Caco-2 (cell line): ENCODE data around the gene NMNAT2. TPM values are rescaled to one million over a fixed set of nuclear protein-coding genes. Genes with fewer than 3 reads are reported as not detected.

Experiments
- BruUV-seq: library from RNA; stranded (reverse); fragments of 400-500 nt; replicated peaks from 2 replicates; lab custom pipeline; 2021; lab: Mats Ljungman, UMichigan
- CTCF ChIA-PET: fragments of 300-600 bp; sonication (Branson Sonifier 250); formaldehyde crosslinking; loops from one replicate; lab custom pipeline; 2022; ENCODE audit warnings: antibody characterized with exemption; lab: Charles Lee
- POLR2A ChIA-PET: fragments of 300-600 bp; sonication (Branson Sonifier 250); formaldehyde crosslinking; loops from one replicate; lab custom pipeline; 2022; ENCODE audit warnings: antibody characterized with exemption; lab: Charles Lee
- DNase-seq, 2 experiments: peaks; one replicate each; pipeline versions ENCODE4 v3.0.0 to v3.0.0-alpha.2; 2020 to 2022
- H3K27me3 ChIP-seq: replicated peaks from 2 replicates; pipeline ENCODE4 v1.6.0; 2011; ENCODE audit warnings: low read length; ENCODE audit not compliant: control insufficient read depth, insufficient read depth
- H3K36me3 ChIP-seq: 2 replicates; pipeline ENCODE4 v1.5.1; 2011; ENCODE audit warnings: low read length; ENCODE audit not compliant: control insufficient read depth, insufficient read depth
- H3K4me1 ChIP-seq: fragments of 250-450 bp; sonication (Bioruptor Pico); 2 replicates; pipeline ENCODE4 v1.5.1; 2020; ENCODE audit warnings: mild to moderate bottlenecking
- H3K4me3 ChIP-seq: 2 replicates; pipeline ENCODE4 v1.5.1; 2011; ENCODE audit warnings: low read depth, mild to moderate bottlenecking, control low read depth, low read length
- H3K9me3 ChIP-seq: fragments of 250-450 bp; sonication (Bioruptor Pico); 2 replicates; pipeline ENCODE4 v1.5.1; 2020; ENCODE audit warnings: mild to moderate bottlenecking, moderate library complexity
- H3K27ac Mint-ChIP-seq: one replicate; pipeline ENCODE4 v1.8.0; 2022; ENCODE audit warnings: mixed read lengths; ENCODE audit not compliant: unreplicated experiment
- H3K27me3 Mint-ChIP-seq: one replicate; pipeline ENCODE4 v1.8.0; 2022; ENCODE audit warnings: mixed read lengths; ENCODE audit not compliant: insufficient read depth, unreplicated experiment
- H3K36me3 Mint-ChIP-seq: one replicate; pipeline ENCODE4 v1.8.0; 2022; ENCODE audit warnings: mild to moderate bottlenecking, mixed read lengths; ENCODE audit not compliant: insufficient read depth, unreplicated experiment
- H3K4me1 Mint-ChIP-seq: one replicate; pipeline ENCODE4 v1.8.0; 2022; ENCODE audit warnings: low read depth, mixed read lengths; ENCODE audit not compliant: unreplicated experiment
- H3K4me3 Mint-ChIP-seq: one replicate; pipeline ENCODE4 v1.8.0; 2022; ENCODE audit warnings: mild to moderate bottlenecking, moderate library complexity, mixed read lengths; ENCODE audit not compliant: unreplicated experiment
- H3K9me3 Mint-ChIP-seq: one replicate; pipeline ENCODE4 v1.8.0; 2022; ENCODE audit warnings: mixed read lengths; ENCODE audit not compliant: unreplicated experiment
- CTCF ChIP-seq, 2 experiments: fragments of 200-600 bp in 1 of 2; IDR thresholded peaks; 1 replicate in 1 of 2; 2 replicates in 1 of 2; pipeline versions ENCODE4 v1.5.1 to v1.8.0; 2011 to 2022; ENCODE audit warnings: antibody characterized with exemption in 1 of 2, control low read depth in 1 of 2, inconsistent platforms in 1 of 2, low read depth in 1 of 2, low read length in 1 of 2, mild to moderate bottlenecking in 1 of 2, moderate library complexity in 1 of 2; ENCODE audit not compliant: insufficient read depth in 1 of 2, severe bottlenecking in 1 of 2, unreplicated experiment in 1 of 2
- intact Hi-C: fragments of 100-400 bp; cut with micrococcal nuclease; formaldehyde crosslinking; loops from one replicate; pipeline ENCODE4 v1.10.0; 2022; ENCODE audit not compliant: unreplicated experiment
- total RNA-seq: library from RNA; stranded (reverse); gene quantifications from 2 replicates; pipeline ENCODE4 v1.2.3, GENCODE V29; 2022

The NMNAT2 gene
- total RNA-seq, 1 experiment from 2014 or later, result 16.4 TPM

GRCh38 chr1:183443466-183443865 lies 25.3 kb upstream of the NMNAT2 start:
- intact Hi-C loops, result no loop called here
- no TSS peak for BruUV-seq
- CTCF ChIA-PET, result interaction anchor here (0.6 to 0.8 kb wide), 2 partner anchors 14 to 25 kb away, joined by 3 to 7 read pairs; no protein-coding TSS in a partner anchor
- Mint-ChIP-seq H3K4me1 (peaks cover 30% of the 10 kb centered on the region), H3K27me3 (no peaks in the 10 kb centered on the region), H3K36me3 (no peaks in the 10 kb centered on the region), H3K4me3 (no peak overlapping the region), H3K9me3 (no peaks in the 10 kb centered on the region), H3K27ac (no peak overlapping the region)
- POLR2A ChIA-PET, result no interaction called here
- H3K9me3 ChIP-seq, result no peaks in the 10 kb centered on the region
- no peaks in the 10 kb centered on the region for H3K27me3 ChIP-seq
- no peak overlapping the region for H3K4me3 ChIP-seq
- peaks cover 14% of the 10 kb centered on the region for H3K4me1 ChIP-seq
- no peak for TF ChIP-seq CTCF (IDR thresholded peaks at IDR 0.05; ENCODE audit: insufficient read depth in 1 of 2, low read depth in 1 of 2, low read length in 1 of 2, severe bottlenecking in 1 of 2, unreplicated experiment in 1 of 2)
- DNase-seq, result peak in 1 of 2 experiments; percentile 29
- no peaks in the 10 kb centered on the region for H3K36me3 ChIP-seq

GRCh38 chr1:183443011-183443410 lies 24.8 kb upstream of the NMNAT2 start:
- ChIA-PET POLR2A (no interaction called here), CTCF (interaction anchor here (0.8 kb wide), 1 partner anchor 26 kb away, joined by 7 read pairs; no protein-coding TSS in a partner anchor)
- H3K4me3 Mint-ChIP-seq, result no peak overlapping the region
- H3K27me3 ChIP-seq, result no peaks in the 10 kb centered on the region
- no peaks in the 10 kb centered on the region for H3K9me3 ChIP-seq
- H3K36me3 Mint-ChIP-seq, result no peaks in the 10 kb centered on the region
- peaks cover 14% of the 10 kb centered on the region for H3K4me1 ChIP-seq
- peak in 1 of 2 experiments; percentile 24 for DNase-seq
- TF ChIP-seq CTCF (IDR thresholded peaks at IDR 0.05; ENCODE audit: insufficient read depth in 1 of 2, low read depth in 1 of 2, low read length in 1 of 2, severe bottlenecking in 1 of 2, unreplicated experiment in 1 of 2), result no peak
- no peak overlapping the region for H3K27ac Mint-ChIP-seq
- BruUV-seq, result no TSS peak
- H3K4me1 Mint-ChIP-seq, result peaks cover 30% of the 10 kb centered on the region
- no peaks in the 10 kb centered on the region for H3K36me3 ChIP-seq
- H3K4me3 ChIP-seq, result no peak overlapping the region
- intact Hi-C loops, result no loop called here
- no peaks in the 10 kb centered on the region for H3K9me3 Mint-ChIP-seq
- H3K27me3 Mint-ChIP-seq, result no peaks in the 10 kb centered on the region

DNA sequence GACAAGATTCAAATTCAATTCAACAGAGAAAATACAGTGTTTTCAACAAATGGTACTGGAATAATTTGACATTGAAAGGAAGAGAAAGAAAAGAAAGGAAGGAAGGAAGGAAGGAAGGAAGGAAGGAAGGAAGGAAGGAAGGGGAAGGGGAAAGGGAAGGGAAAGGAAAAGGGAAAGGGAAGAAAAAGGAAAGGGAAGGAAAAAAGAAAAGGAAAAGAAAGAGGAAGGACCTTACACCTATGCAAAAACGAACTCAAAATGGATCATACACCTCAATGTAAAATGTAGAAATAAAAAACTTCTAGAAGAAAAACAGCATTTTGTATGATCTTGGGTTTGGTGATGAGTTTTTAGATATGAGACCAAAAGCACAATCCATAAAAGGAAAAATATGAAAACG lies 19.9 kb upstream of the NMNAT2 start:
- no peak for TF ChIP-seq CTCF (IDR thresholded peaks at IDR 0.05; ENCODE audit: insufficient read depth in 1 of 2, low read depth in 1 of 2, low read length in 1 of 2, severe bottlenecking in 1 of 2, unreplicated experiment in 1 of 2)
- intact Hi-C loops, result no loop called here

More for the DNA sequence above, 19.9 kb upstream of the NMNAT2 start:
- no peak overlapping the region for H3K27ac Mint-ChIP-seq
- no TSS peak for BruUV-seq
- Histone ChIP-seq H3K36me3 (no peaks in the 10 kb centered on the region), H3K9me3 (no peaks in the 10 kb centered on the region), H3K27me3 (no peaks in the 10 kb centered on the region), H3K4me3 (no peak overlapping the region), H3K4me1 (peaks cover 13% of the 10 kb centered on the region)
- peaks cover 11% of the 10 kb centered on the region for H3K4me1 Mint-ChIP-seq
- no peaks in the 10 kb centered on the region for H3K27me3 Mint-ChIP-seq
- no peak overlapping the region for H3K4me3 Mint-ChIP-seq
- no peak for DNase-seq
- H3K9me3 Mint-ChIP-seq, result no peaks in the 10 kb centered on the region
- CTCF ChIA-PET, result interaction anchor here (0.6 kb wide), 1 partner anchor 1170 kb away, joined by 5 read pairs; no protein-coding TSS in a partner anchor
- POLR2A ChIA-PET, result no interaction called here
- H3K36me3 Mint-ChIP-seq, result no peaks in the 10 kb centered on the region
